GM23338 (cell line): ENCODE measurements around the gene BTBD1. TPM values are rescaled to one million over a fixed set of nuclear protein-coding genes. Genes with fewer than 3 reads are reported as not detected.

Source experiments
- ATAC-seq: fragments of 200-7000 bp; cut with Tn5 transposase; 3 replicates; pipeline ENCODE4 v1.9.1; 2020
- DNase-seq: peaks from one replicate; pipeline ENCODE4 v3.0.0-alpha.2; 2015; ENCODE audit warnings: low spot score
- H2AFZ ChIP-seq: fragments of 200-600 bp; sonication (generic); 2 replicates; pipeline ENCODE4 v1.8.0; 2016; ENCODE audit warnings: antibody characterized with exemption, mild to moderate bottlenecking, moderate library complexity
- H3F3A ChIP-seq: fragments of 200-600 bp; sonication (generic); replicated peaks from 2 replicates; pipeline ENCODE4 v1.8.0; 2017; ENCODE audit warnings: antibody characterized with exemption, mixed run types, low read depth
- H3K27ac ChIP-seq: fragments of 200-600 bp; sonication (generic); 2 replicates; pipeline ENCODE4 v1.6.1; 2016; ENCODE audit warnings: low read depth
- H3K27me3 ChIP-seq: fragments of 200-600 bp; sonication (generic); 2 replicates; pipeline ENCODE4 v1.8.0; 2016; ENCODE audit warnings: mild to moderate bottlenecking, mixed run types, moderate library complexity; ENCODE audit not compliant: insufficient read depth
- H3K36me3 ChIP-seq: fragments of 200-600 bp; sonication (generic); 2 replicates; pipeline ENCODE4 v1.8.0; 2016; ENCODE audit warnings: mild to moderate bottlenecking; ENCODE audit not compliant: insufficient read depth
- H3K4me1 ChIP-seq: fragments of 200-600 bp; sonication (generic); 2 replicates; pipeline ENCODE4 v1.8.0; 2016; ENCODE audit warnings: mild to moderate bottlenecking, moderate library complexity; ENCODE audit not compliant: insufficient read depth
- H3K4me2 ChIP-seq: fragments of 200-600 bp; sonication (generic); 2 replicates; pipeline ENCODE4 v1.7.1; 2017; ENCODE audit warnings: mixed run types
- H3K4me3 ChIP-seq: fragments of 200-600 bp; sonication (generic); 2 replicates; pipeline ENCODE4 v1.6.1; 2016; ENCODE audit warnings: mixed run types
- H3K79me2 ChIP-seq: fragments of 200-600 bp; sonication (generic); replicated peaks from 2 replicates; pipeline ENCODE4 v1.8.0; 2017; ENCODE audit warnings: mild to moderate bottlenecking; ENCODE audit not compliant: insufficient read depth
- H3K9me2 ChIP-seq: fragments of 200-600 bp; sonication (generic); 2 replicates; pipeline ENCODE4 v1.8.0; 2017; ENCODE audit not compliant: insufficient read depth
- H4K20me1 ChIP-seq: fragments of 200-600 bp; sonication (generic); replicated peaks from 2 replicates; pipeline ENCODE4 v1.8.0; 2017; ENCODE audit warnings: mild to moderate bottlenecking; ENCODE audit not compliant: insufficient read depth
- H3K27ac Mint-ChIP-seq: 2 replicates; pipeline ENCODE4 v1.8.0; 2020; ENCODE audit warnings: inconsistent platforms, mild to moderate bottlenecking, moderate library complexity, mixed read lengths
- H3K27me3 Mint-ChIP-seq: 3 replicates; pipeline ENCODE4 v1.8.0; 2022; ENCODE audit warnings: low read depth, mild to moderate bottlenecking, moderate library complexity, mixed read lengths, inconsistent platforms; ENCODE audit not compliant: insufficient read depth, poor library complexity
- H3K36me3 Mint-ChIP-seq: 3 replicates; pipeline ENCODE4 v1.8.0; 2021; ENCODE audit warnings: low read depth, mild to moderate bottlenecking, inconsistent platforms, moderate library complexity, mixed read lengths
- H3K4me1 Mint-ChIP-seq: 3 replicates; pipeline ENCODE4 v1.8.0; 2020; ENCODE audit warnings: mild to moderate bottlenecking, inconsistent platforms, mixed read lengths
- H3K4me3 Mint-ChIP-seq: 3 replicates; pipeline ENCODE4 v1.8.0; 2021; ENCODE audit warnings: moderate library complexity, mild to moderate bottlenecking, inconsistent platforms, mixed read lengths
- H3K9me3 Mint-ChIP-seq: 3 replicates; pipeline ENCODE4 v1.8.0; 2020; ENCODE audit warnings: moderate library complexity, mild to moderate bottlenecking, inconsistent platforms, mixed read lengths
- CREB1 ChIP-seq: fragments of 250-450 bp; sonication (Bioruptor Pico); IDR thresholded peaks from 2 replicates; pipeline ENCODE4 v1.5.0; 2020; ENCODE audit warnings: low read depth, mild to moderate bottlenecking, moderate library complexity
- ETS1 ChIP-seq: IDR thresholded peaks from 2 replicates; pipeline ENCODE4 v1.6.1; 2016; ENCODE audit warnings: antibody characterized with exemption
- EZH2 ChIP-seq: fragments of 200-600 bp; sonication (generic); IDR thresholded peaks from one replicate; pipeline ENCODE4 v1.8.0; 2017; ENCODE audit warnings: antibody characterized with exemption, mild to moderate bottlenecking, low read depth; ENCODE audit not compliant: unreplicated experiment
- EZH2phosphoT487 ChIP-seq: fragments of 200-600 bp; sonication (generic); IDR thresholded peaks from one replicate; pipeline ENCODE4 v1.8.1; 2018; ENCODE audit warnings: antibody characterized with exemption; ENCODE audit not compliant: unreplicated experiment
- STAT1 ChIP-seq: IDR thresholded peaks from one replicate; pipeline ENCODE4 v1.6.1; 2016; ENCODE audit warnings: antibody characterized with exemption; ENCODE audit not compliant: unreplicated experiment
- ZNF114 ChIP-seq: fragments of 250-450 bp; sonication (Bioruptor Pico); IDR thresholded peaks from 2 replicates; pipeline ENCODE4 v1.5.0; 2020; ENCODE audit warnings: mild to moderate bottlenecking, moderate library complexity
- ZNF331 ChIP-seq: fragments of 250-450 bp; sonication (Bioruptor Pico); IDR thresholded peaks from 2 replicates; pipeline ENCODE4 v1.5.0; 2020; ENCODE audit warnings: low read depth, mild to moderate bottlenecking, moderate library complexity
- polyA plus RNA-seq: library from polyadenylated mRNA; unstranded; fragments of >200 nt; fragmentation: Nextera tagmentation; extraction: Ambion mirVana; gene quantifications from 2 replicates; pipeline ENCODE4 v1.2.1, GENCODE V29; 2016
- total RNA-seq: library from RNA; depleted of rRNA; stranded (reverse); fragments of >200 nt; shearing (Covaris generic); gene quantifications from 2 replicates; pipeline ENCODE4 v1.2.3, GENCODE V29; 2014
- TF ChIP-seq, protein P1 (sequence below), 2 experiments: fragments of 200-600 bp in 1 of 2; sonication (generic) in 1 of 2; conservative IDR thresholded peaks; 2 replicates each; pipeline versions ENCODE4 v1.5.1 to v1.6.1; 2016 to 2017; ENCODE audit warnings: antibody characterized with exemption in 2 of 2, low read depth in 2 of 2, mild to moderate bottlenecking in 2 of 2, moderate library complexity in 1 of 2
- TF ChIP-seq, protein P2 (sequence below): IDR thresholded peaks from one replicate; pipeline ENCODE4 v1.6.1; 2018; ENCODE audit warnings: antibody characterized with exemption; ENCODE audit not compliant: unreplicated experiment

Gene BTBD1
- total and polyA plus RNA-seq, 2 experiments from 2014 or later, result 12.6 to 66.1 TPM

GRCh38 chr15:83018436-83018835 is 48.6 kb downstream of the BTBD1 start:
- Histone ChIP-seq H3K4me1 (no peaks in the 10 kb centered on the region), H3K9me2 (no peaks in the 10 kb centered on the region), H2AFZ (no peak overlapping the region), H3K79me2 (no peaks in the 10 kb centered on the region), H3K27ac (no peak overlapping the region), H3F3A (no peaks in the 10 kb centered on the region; the same call in 1 of the 2 replicates), H3K4me3 (no peak overlapping the region), H3K36me3 (peaks cover 16% of the 10 kb centered on the region; the same call in 1 of the 2 replicates), H3K27me3 (no peaks in the 10 kb centered on the region), H4K20me1 (no peaks in the 10 kb centered on the region), H3K4me2 (no peak overlapping the region)
- no peak overlapping the region for H3K27ac Mint-ChIP-seq
- peaks cover 6% of the 10 kb centered on the region for H3K4me1 Mint-ChIP-seq
- no peak for ATAC-seq
- H3K9me3 Mint-ChIP-seq, result no peaks in the 10 kb centered on the region; the same call in 2 of the 3 replicates
- TF ChIP-seq, protein P1, sequence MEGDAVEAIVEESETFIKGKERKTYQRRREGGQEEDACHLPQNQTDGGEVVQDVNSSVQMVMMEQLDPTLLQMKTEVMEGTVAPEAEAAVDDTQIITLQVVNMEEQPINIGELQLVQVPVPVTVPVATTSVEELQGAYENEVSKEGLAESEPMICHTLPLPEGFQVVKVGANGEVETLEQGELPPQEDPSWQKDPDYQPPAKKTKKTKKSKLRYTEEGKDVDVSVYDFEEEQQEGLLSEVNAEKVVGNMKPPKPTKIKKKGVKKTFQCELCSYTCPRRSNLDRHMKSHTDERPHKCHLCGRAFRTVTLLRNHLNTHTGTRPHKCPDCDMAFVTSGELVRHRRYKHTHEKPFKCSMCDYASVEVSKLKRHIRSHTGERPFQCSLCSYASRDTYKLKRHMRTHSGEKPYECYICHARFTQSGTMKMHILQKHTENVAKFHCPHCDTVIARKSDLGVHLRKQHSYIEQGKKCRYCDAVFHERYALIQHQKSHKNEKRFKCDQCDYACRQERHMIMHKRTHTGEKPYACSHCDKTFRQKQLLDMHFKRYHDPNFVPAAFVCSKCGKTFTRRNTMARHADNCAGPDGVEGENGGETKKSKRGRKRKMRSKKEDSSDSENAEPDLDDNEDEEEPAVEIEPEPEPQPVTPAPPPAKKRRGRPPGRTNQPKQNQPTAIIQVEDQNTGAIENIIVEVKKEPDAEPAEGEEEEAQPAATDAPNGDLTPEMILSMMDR (conservative IDR thresholded peaks at IDR 0.05; ENCODE audit: low read depth in 2 of 2), result no peak
- TF ChIP-seq EZH2, result no peak
- no peak for TF ChIP-seq ZNF331 (CRISPR knock-in tag)
- TF ChIP-seq, protein P2, sequence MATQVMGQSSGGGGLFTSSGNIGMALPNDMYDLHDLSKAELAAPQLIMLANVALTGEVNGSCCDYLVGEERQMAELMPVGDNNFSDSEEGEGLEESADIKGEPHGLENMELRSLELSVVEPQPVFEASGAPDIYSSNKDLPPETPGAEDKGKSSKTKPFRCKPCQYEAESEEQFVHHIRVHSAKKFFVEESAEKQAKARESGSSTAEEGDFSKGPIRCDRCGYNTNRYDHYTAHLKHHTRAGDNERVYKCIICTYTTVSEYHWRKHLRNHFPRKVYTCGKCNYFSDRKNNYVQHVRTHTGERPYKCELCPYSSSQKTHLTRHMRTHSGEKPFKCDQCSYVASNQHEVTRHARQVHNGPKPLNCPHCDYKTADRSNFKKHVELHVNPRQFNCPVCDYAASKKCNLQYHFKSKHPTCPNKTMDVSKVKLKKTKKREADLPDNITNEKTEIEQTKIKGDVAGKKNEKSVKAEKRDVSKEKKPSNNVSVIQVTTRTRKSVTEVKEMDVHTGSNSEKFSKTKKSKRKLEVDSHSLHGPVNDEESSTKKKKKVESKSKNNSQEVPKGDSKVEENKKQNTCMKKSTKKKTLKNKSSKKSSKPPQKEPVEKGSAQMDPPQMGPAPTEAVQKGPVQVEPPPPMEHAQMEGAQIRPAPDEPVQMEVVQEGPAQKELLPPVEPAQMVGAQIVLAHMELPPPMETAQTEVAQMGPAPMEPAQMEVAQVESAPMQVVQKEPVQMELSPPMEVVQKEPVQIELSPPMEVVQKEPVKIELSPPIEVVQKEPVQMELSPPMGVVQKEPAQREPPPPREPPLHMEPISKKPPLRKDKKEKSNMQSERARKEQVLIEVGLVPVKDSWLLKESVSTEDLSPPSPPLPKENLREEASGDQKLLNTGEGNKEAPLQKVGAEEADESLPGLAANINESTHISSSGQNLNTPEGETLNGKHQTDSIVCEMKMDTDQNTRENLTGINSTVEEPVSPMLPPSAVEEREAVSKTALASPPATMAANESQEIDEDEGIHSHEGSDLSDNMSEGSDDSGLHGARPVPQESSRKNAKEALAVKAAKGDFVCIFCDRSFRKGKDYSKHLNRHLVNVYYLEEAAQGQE, result no peak
- DNase-seq, result no peak
- peaks cover 35% of the 10 kb centered on the region; the same call in 2 of the 3 replicates for H3K36me3 Mint-ChIP-seq
- peaks cover 8% of the 10 kb centered on the region for H3K27me3 Mint-ChIP-seq
- no peak overlapping the region for H3K4me3 Mint-ChIP-seq

GRCh38 chr15:83016906-83017305 is 50.1 kb downstream of the BTBD1 start:
- H2AFZ ChIP-seq, result no peak overlapping the region
- peaks cover 10% of the 10 kb centered on the region for H3K27me3 Mint-ChIP-seq
- DNase-seq (no peak), ATAC-seq (no peak)
- peaks cover 7% of the 10 kb centered on the region for H3K4me1 ChIP-seq
- H3K36me3 ChIP-seq, result peaks cover 16% of the 10 kb centered on the region; the same call in 1 of the 2 replicates
- H3K4me3 ChIP-seq, result no peak overlapping the region
- H3K4me3 Mint-ChIP-seq, result no peak overlapping the region
- no peaks in the 10 kb centered on the region for H3K27me3 ChIP-seq
- H3K27ac ChIP-seq, result no peak overlapping the region
- H3K79me2 ChIP-seq, result no peaks in the 10 kb centered on the region
- peaks cover 46% of the 10 kb centered on the region for H3K36me3 Mint-ChIP-seq
- H3K27ac Mint-ChIP-seq, result no peak overlapping the region
- H3K4me2 ChIP-seq, result no peak overlapping the region
- peaks cover 18% of the 10 kb centered on the region for H3K4me1 Mint-ChIP-seq
- H3K9me2 ChIP-seq, result peaks cover 8% of the 10 kb centered on the region; the same call in 1 of the 2 replicates
- H3K9me3 Mint-ChIP-seq, result peaks cover 6% of the 10 kb centered on the region
- H3F3A ChIP-seq, result no peaks in the 10 kb centered on the region; the same call in 1 of the 2 replicates
- H4K20me1 ChIP-seq, result no peaks in the 10 kb centered on the region
- TF ChIP-seq ETS1 (no peak), ZNF114 (CRISPR knock-in tag) (no peak), EZH2phosphoT487 (no peak), ZNF331 (CRISPR knock-in tag) (no peak), STAT1 (no peak), CREB1 (CRISPR knock-in tag) (no peak)
- TF ChIP-seq, protein P2, result no peak
- TF ChIP-seq, protein P1 (conservative IDR thresholded peaks at IDR 0.05; ENCODE audit: low read depth in 2 of 2), result no peak
